ENCODE results near the gene WDR26. TPM values are rescaled to one million over a fixed set of nuclear protein-coding genes. Genes with fewer than 3 reads are reported as not detected.

The WDR26 gene
- total and polyA plus RNA-seq, 9 of the 15 experiments (the other 6 are each of a cell fraction or from before 2014, with no cell fraction given): 11.5 to 66.0 (median 39.8) TPM

GRCh38 chr1:224356685-224357625 is 77.6 kb downstream of the WDR26 start, which contains the start of gene CNIH4 (continued):
- TF ChIP-seq, protein P1, sequence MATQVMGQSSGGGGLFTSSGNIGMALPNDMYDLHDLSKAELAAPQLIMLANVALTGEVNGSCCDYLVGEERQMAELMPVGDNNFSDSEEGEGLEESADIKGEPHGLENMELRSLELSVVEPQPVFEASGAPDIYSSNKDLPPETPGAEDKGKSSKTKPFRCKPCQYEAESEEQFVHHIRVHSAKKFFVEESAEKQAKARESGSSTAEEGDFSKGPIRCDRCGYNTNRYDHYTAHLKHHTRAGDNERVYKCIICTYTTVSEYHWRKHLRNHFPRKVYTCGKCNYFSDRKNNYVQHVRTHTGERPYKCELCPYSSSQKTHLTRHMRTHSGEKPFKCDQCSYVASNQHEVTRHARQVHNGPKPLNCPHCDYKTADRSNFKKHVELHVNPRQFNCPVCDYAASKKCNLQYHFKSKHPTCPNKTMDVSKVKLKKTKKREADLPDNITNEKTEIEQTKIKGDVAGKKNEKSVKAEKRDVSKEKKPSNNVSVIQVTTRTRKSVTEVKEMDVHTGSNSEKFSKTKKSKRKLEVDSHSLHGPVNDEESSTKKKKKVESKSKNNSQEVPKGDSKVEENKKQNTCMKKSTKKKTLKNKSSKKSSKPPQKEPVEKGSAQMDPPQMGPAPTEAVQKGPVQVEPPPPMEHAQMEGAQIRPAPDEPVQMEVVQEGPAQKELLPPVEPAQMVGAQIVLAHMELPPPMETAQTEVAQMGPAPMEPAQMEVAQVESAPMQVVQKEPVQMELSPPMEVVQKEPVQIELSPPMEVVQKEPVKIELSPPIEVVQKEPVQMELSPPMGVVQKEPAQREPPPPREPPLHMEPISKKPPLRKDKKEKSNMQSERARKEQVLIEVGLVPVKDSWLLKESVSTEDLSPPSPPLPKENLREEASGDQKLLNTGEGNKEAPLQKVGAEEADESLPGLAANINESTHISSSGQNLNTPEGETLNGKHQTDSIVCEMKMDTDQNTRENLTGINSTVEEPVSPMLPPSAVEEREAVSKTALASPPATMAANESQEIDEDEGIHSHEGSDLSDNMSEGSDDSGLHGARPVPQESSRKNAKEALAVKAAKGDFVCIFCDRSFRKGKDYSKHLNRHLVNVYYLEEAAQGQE (IDR thresholded peaks at IDR 0.05; ENCODE audit: borderline replicate concordance): no peak; the same call in 1 of the 2 replicates
- TF ChIP-seq, protein P1 (CRISPR knock-in tag; IDR thresholded peaks at IDR 0.05; ENCODE audit: low read depth): peak; percentile 78; the same call in 1 of the 2 replicates
- peak; percentile 71 for TF ChIP-seq GABPA (tag; conservative IDR thresholded peaks at IDR 0.05; ENCODE audit: low read depth)
- TF ChIP-seq POLR2H (tag; IDR thresholded peaks at IDR 0.05; ENCODE audit: low read depth): peak; percentile 15; the same call in 1 of the 2 replicates
- no peak for TF ChIP-seq DDX20 (tag; IDR thresholded peaks at IDR 0.05; ENCODE audit: low read depth)
- TF ChIP-seq KDM5B (IDR thresholded peaks at IDR 0.05; ENCODE audit: insufficient replicate concordance, low read depth, low read length): peak; percentile 90
- TF ChIP-seq, protein P2, sequence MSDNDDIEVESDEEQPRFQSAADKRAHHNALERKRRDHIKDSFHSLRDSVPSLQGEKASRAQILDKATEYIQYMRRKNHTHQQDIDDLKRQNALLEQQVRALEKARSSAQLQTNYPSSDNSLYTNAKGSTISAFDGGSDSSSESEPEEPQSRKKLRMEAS (CRISPR knock-in tag; IDR thresholded peaks at IDR 0.05): peak; percentile 64
- peak; percentile 93; the same call in 1 of the 2 replicates for TF ChIP-seq PHF8 (IDR thresholded peaks at IDR 0.05; ENCODE audit: borderline replicate concordance, low read length)
- no peak for TF ChIP-seq PRMT5 (CRISPR knock-in tag; IDR thresholded peaks at IDR 0.05)
- peak; percentile 70 for TF ChIP-seq ZNF644 (tag; IDR thresholded peaks at IDR 0.05; ENCODE audit: low read depth)
- TF ChIP-seq RBBP5 (IDR thresholded peaks at IDR 0.05; ENCODE audit: borderline replicate concordance, insufficient read depth, low read length, poor library complexity, severe bottlenecking): peak; percentile 97
- peak; percentile 81 for TF ChIP-seq FOSL1 (tag; conservative IDR thresholded peaks at IDR 0.05)
- TF ChIP-seq SAFB (IDR thresholded peaks at IDR 0.05; ENCODE audit: borderline replicate concordance, low read depth, low read length): peak; percentile 43; the same call in 1 of the 2 replicates
- TF ChIP-seq NONO (IDR thresholded peaks at IDR 0.05; ENCODE audit: low read depth in 2 of 2, low read length in 1 of 2): peak in 1 of 2 experiments; percentile 56; a peak in 2 of 4 replicates
- TF ChIP-seq ZNF57 (CRISPR knock-in tag; IDR thresholded peaks at IDR 0.05): no peak
- TF ChIP-seq RBM14 (IDR thresholded peaks at IDR 0.05; ENCODE audit: borderline replicate concordance, insufficient read depth, low read depth, low read length): 0 out of 2 replicates have a peak, but pooled peaks have one; percentile 75
- TF ChIP-seq GTF2F1 (IDR thresholded peaks at IDR 0.05; ENCODE audit: low read depth, low read length): peak; percentile 4; the same call in 1 of the 2 replicates
- peak; percentile 72; the same call in 1 of the 2 replicates for TF ChIP-seq ZC3H4 (CRISPR knock-in tag; IDR thresholded peaks at IDR 0.05; ENCODE audit: borderline replicate concordance)

Data from K562 (cell line).